Aorta (tissue), 5 donors: ENCODE measurements around the gene AMOTL1. TPM values are rescaled to one million over a fixed set of nuclear protein-coding genes. Genes with fewer than 3 reads are reported as not detected.

ENCODE experiments used
- ATAC-seq: fragments of 200-7000 bp; cut with Tn5 transposase; one replicate; pipeline ENCODE4 v1.9.1; 2022; ENCODE audit warnings: moderate library complexity; ENCODE audit not compliant: low FRiP score
- DNase-seq, 2 donors: peaks; one replicate each; pipeline ENCODE4 v3.0.0-alpha.2; 2020
- H3K27ac ChIP-seq, 2 donors: one replicate each; pipeline ENCODE4 v1.5.1; 2013; ENCODE audit warnings: low read length in 2 of 2, mild to moderate bottlenecking in 2 of 2, moderate library complexity in 2 of 2, control low read depth in 1 of 2, inconsistent platforms in 1 of 2, low read depth in 1 of 2
- H3K27me3 ChIP-seq, 2 donors: one replicate each; pipeline ENCODE4 v1.6.1; 2013; ENCODE audit warnings: control low read depth in 1 of 2, low read length in 1 of 2, mild to moderate bottlenecking in 1 of 2, moderate library complexity in 1 of 2; ENCODE audit not compliant: insufficient read depth in 2 of 2, control insufficient read depth in 1 of 2
- H3K36me3 ChIP-seq, 2 donors: one replicate each; pipeline ENCODE4 v1.6.1; 2013; ENCODE audit warnings: control low read depth in 1 of 2, low read length in 1 of 2, mild to moderate bottlenecking in 1 of 2; ENCODE audit not compliant: insufficient read depth in 2 of 2, control insufficient read depth in 1 of 2
- H3K4me1 ChIP-seq, 2 donors: one replicate each; pipeline ENCODE4 v1.6.1; 2013; ENCODE audit warnings: low read length in 2 of 2, control low read depth in 1 of 2, mild to moderate bottlenecking in 1 of 2, moderate library complexity in 1 of 2; ENCODE audit not compliant: insufficient read depth in 2 of 2, control insufficient read depth in 1 of 2
- H3K4me3 ChIP-seq, 2 donors: one replicate each; pipeline ENCODE4 v1.5.1; 2013; ENCODE audit warnings: low read length in 2 of 2, control low read depth in 1 of 2, mild to moderate bottlenecking in 1 of 2
- H3K9me3 ChIP-seq: one replicate; pipeline ENCODE4 v1.6.1; 2013; ENCODE audit warnings: mild to moderate bottlenecking, low read length; ENCODE audit not compliant: control insufficient read depth
- WGBS, 2 donors: extraction: QIAGEN DNeasy Blood & Tissue Kit; methylation state at CpG; one replicate each; pipeline ENCODE4 v1.1.7; 2013; 5-methylcytosine and 5-hydroxymethylcytosine counted together
- intact Hi-C, 2 donors: fragments of 100-400 bp; cut with DNase I; formaldehyde crosslinking; loops; one replicate each; pipeline versions ENCODE4 v1.14.2 to v1.15.0; 2022
- polyA plus RNA-seq, 2 donors: library from polyadenylated mRNA; stranded (reverse); fragments of 200-250 nt; gene quantifications; one replicate each; pipeline ENCODE4 v1.2.3, GENCODE V29; 2013
- total RNA-seq, 2 donors: library from RNA; stranded (reverse); fragmentation: NEBNext Ultra II Directional; extraction: Animal tissue kit (Norgen Biotek cat#: 25700); gene quantifications; one replicate each; pipeline ENCODE4 v1.2.1, GENCODE V29; 2021
- donor health status: healthy with polysubstance abuse.
- donor health status: Bipolar disorder and iron deficiency.
- donor health status: DM: no; HTN: no; CAD: no.
- donor health status: DM: no; HTN: no; CAD: no.
- donor health status: DM: yes; HTN: yes; CAD: no.

AMOTL1 gene
- total and polyA plus RNA-seq, 4 donors = 12.5 to 78.5 (median 39.6) TPM

DNA sequence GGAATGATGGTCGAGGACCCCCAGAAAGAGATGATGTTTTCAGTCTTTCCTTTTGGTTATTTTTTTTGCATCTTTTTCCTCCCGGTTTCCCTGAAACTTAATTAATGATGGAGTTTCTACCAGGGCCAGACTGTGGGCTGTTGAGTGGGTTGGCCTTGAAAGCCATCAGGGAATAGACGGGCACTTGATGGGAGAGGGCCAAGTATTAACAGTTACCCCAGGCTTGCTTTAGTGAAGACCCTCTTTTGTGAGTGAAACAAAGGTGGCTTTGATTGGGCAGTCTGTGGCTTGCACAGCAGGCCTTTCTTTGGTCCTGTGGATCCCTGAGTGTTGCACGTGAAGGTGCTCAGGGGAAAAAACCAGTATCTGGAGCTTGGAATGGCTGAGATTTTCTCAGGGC, 56.9 kb downstream of the AMOTL1 start:
- Histone ChIP-seq H3K4me1 (no peaks in the 10 kb centered on the region), H3K36me3 (peaks cover 3 to 6% of the 10 kb centered on the region in 2 donors), H3K27me3 (no peaks in the 10 kb centered on the region), H3K9me3 (no peaks in the 10 kb centered on the region), H3K4me3 (no peak overlapping the region), H3K27ac (no peak overlapping the region)
- DNase-seq = no peak
- WGBS, 2 donors = 71 to 76% methylated on average over 4 of the region's 4 CpGs
- intact Hi-C loops = no loop called here
- ATAC-seq = no peak

DNA sequence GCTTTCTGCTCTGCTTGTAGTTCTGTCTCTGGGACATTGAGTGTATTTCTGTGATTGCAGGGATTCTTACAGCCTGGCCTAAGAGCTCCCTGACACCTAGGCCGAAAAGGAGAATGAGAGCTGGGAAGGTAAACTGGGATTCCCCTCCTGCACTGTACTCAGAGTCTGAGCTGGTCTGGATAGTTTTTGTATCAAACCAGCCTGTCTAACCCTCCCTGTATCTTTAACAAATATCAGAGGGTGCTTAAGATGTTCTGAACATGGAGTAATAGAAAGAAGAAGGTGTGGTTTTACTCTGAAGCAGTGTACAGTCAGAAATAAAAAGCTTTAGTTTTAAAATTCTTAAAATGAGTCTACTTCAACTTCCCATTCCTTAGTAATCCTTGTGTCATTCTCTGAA, 57.3 kb downstream of the AMOTL1 start:
- peaks cover 0 to 4% of the 10 kb centered on the region in 2 donors for H3K36me3 ChIP-seq
- H3K4me1 ChIP-seq = no peaks in the 10 kb centered on the region
- H3K9me3 ChIP-seq = no peaks in the 10 kb centered on the region
- no peak for ATAC-seq
- 94 to 97% methylated on average over 1 of the region's 1 CpG for WGBS, 2 donors
- no peak for DNase-seq
- no peak overlapping the region for H3K4me3 ChIP-seq
- H3K27me3 ChIP-seq = no peaks in the 10 kb centered on the region
- H3K27ac ChIP-seq = no peak overlapping the region
- intact Hi-C loops = no loop called here

DNA sequence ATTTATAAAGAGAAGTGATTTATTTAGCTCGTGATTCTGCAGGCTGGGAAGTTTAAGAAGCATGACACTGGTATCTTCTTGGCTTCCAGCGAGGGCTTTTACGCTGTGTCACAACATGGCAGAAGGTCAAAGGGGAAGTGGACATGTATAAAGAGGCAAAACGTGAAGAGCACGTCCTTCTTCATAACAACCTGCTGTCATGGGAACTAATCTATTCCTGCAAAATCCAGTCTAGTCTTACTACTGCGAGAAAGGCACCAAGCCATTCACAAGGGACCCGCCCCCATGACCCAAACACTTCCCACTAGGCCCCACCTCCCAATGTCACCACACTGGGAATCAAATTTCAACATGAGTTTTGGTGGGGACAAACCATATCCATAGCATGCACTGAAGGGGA, 58.3 kb downstream of the AMOTL1 start:
- no peak for DNase-seq
- ATAC-seq = no peak
- intact Hi-C loops = no loop called here
- peaks cover 0 to 6% of the 10 kb centered on the region in 2 donors for H3K36me3 ChIP-seq
- H3K4me1 ChIP-seq = no peaks in the 10 kb centered on the region
- H3K27me3 ChIP-seq = no peaks in the 10 kb centered on the region
- H3K27ac ChIP-seq = no peak overlapping the region
- H3K4me3 ChIP-seq = no peak overlapping the region
- H3K9me3 ChIP-seq = no peaks in the 10 kb centered on the region
- 79% methylated on average over 7 of the region's 7 CpGs for WGBS, 2 donors

DNA sequence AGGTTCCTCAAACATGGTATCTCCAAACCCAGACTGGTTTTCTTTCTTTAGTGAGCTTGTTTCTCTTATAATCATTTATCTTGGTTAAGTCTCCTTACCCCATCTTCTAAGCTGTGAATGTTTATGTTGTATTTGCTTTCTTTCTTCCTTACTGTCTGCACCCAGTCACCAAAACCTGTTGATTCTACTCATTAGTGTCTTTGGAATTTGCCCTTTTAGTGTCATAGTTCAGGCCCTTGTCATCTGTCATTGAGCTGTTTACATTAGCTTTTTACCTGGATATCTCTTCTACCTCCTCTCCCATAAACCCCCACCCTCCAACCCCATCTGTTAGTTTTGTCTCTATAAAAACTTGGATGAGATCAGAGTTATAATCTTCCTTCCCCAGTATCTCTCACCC, 59.9 kb downstream of the AMOTL1 start:
- Histone ChIP-seq H3K4me1 (no peaks in the 10 kb centered on the region), H3K27ac (no peak overlapping the region), H3K4me3 (no peak overlapping the region), H3K36me3 (peaks cover 8 to 10% of the 10 kb centered on the region in 2 donors), H3K27me3 (no peaks in the 10 kb centered on the region), H3K9me3 (no peaks in the 10 kb centered on the region)
- DNase-seq (no peak), ATAC-seq (no peak)
- intact Hi-C loops = no loop called here

DNA sequence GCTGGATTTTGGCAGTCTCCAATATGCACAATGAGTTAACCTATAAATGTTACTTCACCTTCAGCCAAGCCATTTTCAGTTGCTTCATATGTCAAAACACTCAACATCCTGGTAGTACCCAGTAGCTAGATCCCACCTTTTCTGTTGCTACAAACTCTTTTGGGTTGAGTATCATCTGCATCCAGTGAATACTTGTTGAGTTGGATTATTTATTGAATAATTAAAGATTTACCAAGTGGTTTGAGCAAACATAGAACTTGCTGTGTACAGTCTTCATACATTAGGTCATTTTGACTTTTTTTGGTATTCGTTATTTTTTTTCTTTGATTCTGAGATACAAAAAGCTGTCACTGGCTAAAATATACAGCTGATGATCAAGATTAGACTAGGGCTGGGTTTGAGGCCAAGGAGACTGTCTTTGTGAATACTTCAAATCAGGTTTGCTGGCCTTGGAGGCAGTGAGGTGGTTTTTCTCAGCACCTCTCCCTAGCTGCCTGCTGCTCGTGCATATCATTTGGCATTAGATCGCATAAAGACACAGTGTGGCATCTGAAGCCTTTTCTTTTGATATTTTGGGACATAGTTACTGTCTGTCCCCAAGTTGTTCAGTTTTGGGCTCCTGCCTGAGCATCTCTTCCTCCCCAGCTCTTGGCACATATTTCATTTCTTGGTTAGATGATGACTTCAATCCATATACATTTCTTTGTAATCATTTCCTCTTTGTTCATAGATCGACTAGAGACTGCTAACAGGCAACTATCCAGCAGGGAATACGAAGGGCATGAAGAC, 62.8 kb downstream of the AMOTL1 start:
- Histone ChIP-seq H3K4me1 (peaks cover 3 to 4% of the 10 kb centered on the region in 2 donors), H3K4me3 (no peak overlapping the region), H3K36me3 (peaks cover 8% of the 10 kb centered on the region in 2 donors), H3K27ac (no peak overlapping the region), H3K27me3 (no peaks in the 10 kb centered on the region), H3K9me3 (no peaks in the 10 kb centered on the region)
- WGBS, 2 donors = 70% methylated on average over 5 of the region's 5 CpGs
- DNase-seq = no peak
- no peak for ATAC-seq
- intact Hi-C loops = no loop called here

DNA sequence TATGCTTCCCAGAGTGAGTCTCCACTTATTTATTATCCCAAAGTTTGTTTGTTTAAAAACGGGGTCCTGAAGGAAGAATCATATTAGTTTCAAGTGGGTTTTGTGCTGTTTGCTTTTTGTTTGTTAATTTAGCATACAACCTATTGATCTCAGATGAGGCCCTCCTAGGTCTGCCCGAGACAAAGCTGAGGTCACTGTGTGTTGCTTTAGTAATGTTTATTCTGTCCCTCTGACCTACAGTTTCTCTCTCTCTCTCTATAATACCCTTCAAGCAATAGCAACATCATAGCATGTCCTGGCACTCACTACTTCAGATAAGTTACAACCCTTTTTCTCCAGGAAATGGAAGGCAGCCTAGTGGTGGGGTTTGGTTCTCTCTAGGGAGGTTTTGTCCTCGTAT, 63.4 kb downstream of the AMOTL1 start:
- 35 to 49% methylated on average over 3 of the region's 3 CpGs for WGBS, 2 donors
- H3K27me3 ChIP-seq = no peaks in the 10 kb centered on the region
- no peak overlapping the region for H3K27ac ChIP-seq
- peaks cover 8% of the 10 kb centered on the region in 2 donors for H3K36me3 ChIP-seq
- no peak for ATAC-seq
- H3K4me1 ChIP-seq = peaks cover 3 to 4% of the 10 kb centered on the region in 2 donors
- H3K9me3 ChIP-seq = no peaks in the 10 kb centered on the region
- DNase-seq = no peak
- H3K4me3 ChIP-seq = no peak overlapping the region
- intact Hi-C loops = no loop called here

DNA sequence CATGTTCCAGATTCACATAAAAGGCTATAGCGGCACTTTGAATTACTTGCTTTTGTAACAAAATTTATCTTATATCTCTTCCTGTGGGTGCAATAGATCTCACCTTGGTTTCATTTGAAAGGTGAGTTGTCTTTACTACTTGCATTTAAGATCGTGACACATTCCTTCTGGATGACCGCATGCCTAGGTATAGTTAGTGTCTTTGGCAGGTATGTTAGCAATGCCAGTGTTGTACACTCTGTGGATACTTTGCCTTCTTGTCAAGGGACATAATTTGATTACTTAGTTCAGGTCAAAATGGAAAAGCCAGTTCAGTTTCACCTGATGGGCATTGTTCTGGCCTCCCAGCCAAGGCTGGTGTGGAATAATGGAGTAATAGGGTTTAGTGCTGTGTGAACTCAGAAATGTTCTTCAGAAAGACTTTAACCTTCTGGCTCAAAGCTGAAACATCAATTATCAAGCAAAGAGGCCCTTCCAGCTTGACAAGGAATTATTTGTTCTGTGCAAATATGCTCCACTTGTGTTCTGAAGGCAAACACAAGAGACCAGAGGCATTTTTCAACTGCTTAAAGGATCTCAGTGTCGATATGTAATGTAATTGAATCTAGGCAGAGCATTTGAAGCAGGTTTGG, 64.6 kb downstream of the AMOTL1 start:
- ATAC-seq (no peak), DNase-seq (no peak)
- Histone ChIP-seq H3K9me3 (no peaks in the 10 kb centered on the region), H3K4me1 (peaks cover 7 to 8% of the 10 kb centered on the region in 2 donors), H3K36me3 (peaks cover 7 to 8% of the 10 kb centered on the region in 2 donors), H3K27ac (no peak overlapping the region), H3K4me3 (no peak overlapping the region), H3K27me3 (no peaks in the 10 kb centered on the region)
- 85 to 88% methylated on average over 4 of the region's 4 CpGs for WGBS, 2 donors
- intact Hi-C loops = no loop called here

DNA sequence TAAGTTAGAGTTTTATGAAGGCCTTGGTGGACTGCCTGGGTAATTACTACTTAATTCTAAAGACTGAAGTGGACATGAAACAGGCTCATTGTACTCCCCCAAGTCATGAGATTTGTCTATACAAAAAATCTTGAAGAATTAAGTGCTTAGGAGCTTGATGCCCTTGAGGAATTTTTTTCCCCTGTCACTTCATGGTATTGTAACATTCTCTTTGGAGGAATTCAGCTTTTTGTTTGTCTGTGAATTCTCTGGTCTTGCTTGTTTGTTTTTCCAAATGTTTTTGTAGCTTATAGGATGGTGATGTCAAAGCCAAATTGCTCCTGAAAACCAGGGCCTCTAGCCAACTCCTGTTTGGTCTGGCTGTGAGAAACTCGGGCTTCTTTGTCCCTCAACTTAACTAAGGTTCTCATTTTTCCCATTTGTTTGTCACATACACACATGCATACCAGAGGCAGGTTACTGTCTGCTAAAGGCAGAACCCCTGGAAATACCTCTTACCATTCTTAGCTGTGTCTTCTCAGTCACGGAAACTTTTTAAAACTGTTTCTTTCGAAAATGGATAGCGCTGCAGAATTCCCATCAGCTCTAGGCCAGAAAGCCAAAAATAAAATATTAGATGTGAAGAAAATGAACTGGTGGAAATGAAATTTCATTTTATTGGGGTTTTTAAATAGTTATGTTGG, 66.9 kb downstream of the AMOTL1 start:
- Histone ChIP-seq H3K36me3 (peaks cover 8 to 9% of the 10 kb centered on the region in 2 donors), H3K9me3 (no peaks in the 10 kb centered on the region), H3K27ac (peak overlapping the region in 1 of 2 donors; percentile 45), H3K27me3 (no peaks in the 10 kb centered on the region), H3K4me3 (no peak overlapping the region), H3K4me1 (peaks cover 8 to 9% of the 10 kb centered on the region in 2 donors)
- 8 to 19% methylated on average over 4 of the region's 4 CpGs for WGBS, 2 donors
- intact Hi-C loops = no loop called here
- DNase-seq (no peak), ATAC-seq (no peak)
